H1 (cell line): ENCODE results near the gene MGRN1. TPM values are rescaled to one million over a fixed set of nuclear protein-coding genes. Genes with fewer than 3 reads are reported as not detected.

ENCODE experiments used
- CTCF ChIA-PET: fragments of 300-600 bp; sonication (Branson Sonifier 250); formaldehyde crosslinking; loops from one replicate; lab custom pipeline; 2021; ENCODE audit not compliant: partially characterized antibody; lab: Charles Lee
- POLR2A ChIA-PET: fragments of 300-600 bp; sonication (Branson Sonifier 250); formaldehyde crosslinking; loops from one replicate; lab custom pipeline; 2021; ENCODE audit warnings: inconsistent platforms; ENCODE audit not compliant: partially characterized antibody; lab: Charles Lee
- DNase-seq, 2 experiments: peaks; one replicate each; pipeline versions ENCODE4 v3.0.0 to v3.0.0-alpha.2; 2010 to 2022; ENCODE audit warnings: low spot score in 2 of 2, low read depth in 1 of 2, mixed read lengths in 1 of 2
- FAIRE-seq: peaks from 2 replicates; lab custom pipeline; 2011; peaks lifted over from hg19 to GRCh38; lab: Jason Lieb, UNC
- H2AFZ ChIP-seq: 2 replicates; pipeline ENCODE4 v1.8.1; 2012; ENCODE audit warnings: low read length, inconsistent platforms
- H2AK5ac ChIP-seq: 2 replicates; pipeline ENCODE4 v1.6.1; 2013; ENCODE audit warnings: low read depth, low read length
- H2BK120ac ChIP-seq: replicated peaks from 2 replicates; pipeline ENCODE3; 2013; ENCODE audit warnings: low read depth, low read length, inconsistent platforms
- H2BK12ac ChIP-seq: 2 replicates; pipeline ENCODE4 v1.6.1; 2013; ENCODE audit warnings: low read depth, low read length
- H2BK15ac ChIP-seq: 2 replicates; pipeline ENCODE4 v1.6.1; 2013; ENCODE audit warnings: low read length
- H2BK20ac ChIP-seq: 2 replicates; pipeline ENCODE4 v1.6.1; 2013; ENCODE audit warnings: low read length
- H2BK5ac ChIP-seq: 2 replicates; pipeline ENCODE4 v1.6.1; 2013; ENCODE audit warnings: low read depth, low read length
- H3K14ac ChIP-seq: 2 replicates; pipeline ENCODE4 v1.6.1; 2013; ENCODE audit warnings: inconsistent platforms; ENCODE audit not compliant: insufficient read length
- H3K18ac ChIP-seq: 2 replicates; pipeline ENCODE4 v1.6.1; 2013; ENCODE audit warnings: low read length; ENCODE audit errors: extremely low read depth
- H3K23ac ChIP-seq: 2 replicates; pipeline ENCODE4 v1.6.1; 2013; ENCODE audit warnings: inconsistent platforms; ENCODE audit not compliant: insufficient read length
- H3K23me2 ChIP-seq: 2 replicates; pipeline ENCODE4 v1.6.1; 2013; ENCODE audit warnings: low read depth, low read length
- H3K27ac ChIP-seq: 2 replicates; pipeline ENCODE4 v1.6.1; 2011; ENCODE audit warnings: low read depth, low read length, inconsistent platforms
- H3K27me3 ChIP-seq, 4 experiments: replicated peaks in 1 of 4; 1 replicate in 1 of 4; 2 replicates in 3 of 4; pipeline versions ENCODE4 v1.6.1 to v1.8.1; 2011 to 2013; ENCODE audit warnings: low read length in 3 of 4, mild to moderate bottlenecking in 3 of 4, inconsistent platforms in 2 of 4, mixed read lengths in 2 of 4, moderate library complexity in 1 of 4; ENCODE audit not compliant: control insufficient read depth in 3 of 4, insufficient read depth in 3 of 4; ENCODE audit errors: extremely low read depth in 1 of 4
- H3K36me3 ChIP-seq, 4 experiments: 2 replicates each; pipeline versions ENCODE4 v1.6.1 to v1.8.1; 2011 to 2013; ENCODE audit warnings: mild to moderate bottlenecking in 4 of 4, low read length in 3 of 4, moderate library complexity in 2 of 4, control low read depth in 1 of 4, inconsistent platforms in 1 of 4; ENCODE audit not compliant: insufficient read depth in 4 of 4, control insufficient read depth in 2 of 4
- H3K4ac ChIP-seq: replicated peaks from 2 replicates; pipeline ENCODE3; 2013; ENCODE audit warnings: low read length, low read depth, mixed read lengths, inconsistent platforms; ENCODE audit not compliant: insufficient read length
- H3K4me1 ChIP-seq, 4 experiments: replicated peaks in 1 of 4; 1 replicate in 1 of 4; 2 replicates in 3 of 4; pipeline versions ENCODE4 v1.6.1 to v1.8.1; 2011 to 2013; ENCODE audit warnings: low read length in 3 of 4, inconsistent platforms in 2 of 4, mixed read lengths in 1 of 4; ENCODE audit not compliant: insufficient read depth in 4 of 4, control insufficient read depth in 3 of 4
- H3K4me2 ChIP-seq, 2 experiments: 2 replicates each; pipeline versions ENCODE4 v1.6.1 to v1.8.1; 2011 to 2013; ENCODE audit warnings: low read depth in 2 of 2, low read length in 2 of 2, control low read depth in 1 of 2, inconsistent platforms in 1 of 2, mild to moderate bottlenecking in 1 of 2; ENCODE audit not compliant: insufficient read depth in 1 of 2
- H3K4me3 ChIP-seq, 4 experiments: fragments of 200-600, 300-600 bp in 1 of 4; sonication (generic), shearing (Covaris generic), sonication (Bioruptor Twin) in 1 of 4; 2 replicates each; pipeline versions ENCODE4 v1.5.1 to v1.8.1; 2011 to 2016; ENCODE audit warnings: low read length in 4 of 4, low read depth in 3 of 4, control low read depth in 2 of 4, inconsistent platforms in 2 of 4, mild to moderate bottlenecking in 2 of 4, mixed read lengths in 1 of 4, moderate library complexity in 1 of 4; ENCODE audit not compliant: insufficient read depth in 2 of 4; ENCODE audit errors: extremely low read depth in 1 of 4
- H3K56ac ChIP-seq: replicated peaks from 2 replicates; pipeline ENCODE3; 2013; ENCODE audit warnings: low read depth, mild to moderate bottlenecking, mixed read lengths, low read length, inconsistent platforms; ENCODE audit not compliant: insufficient read length
- H3K79me1 ChIP-seq: 2 replicates; pipeline ENCODE4 v1.6.1; 2013; ENCODE audit warnings: low read depth, low read length, control low read depth
- H3K79me2 ChIP-seq, 2 experiments: 2 replicates each; pipeline versions ENCODE4 v1.6.1 to v1.8.1; 2012 to 2013; ENCODE audit warnings: low read length in 2 of 2, mild to moderate bottlenecking in 2 of 2, inconsistent platforms in 1 of 2; ENCODE audit not compliant: insufficient read depth in 2 of 2, control insufficient read depth in 1 of 2
- H3K9ac ChIP-seq, 4 experiments: replicated peaks in 1 of 4; 1 replicate in 1 of 4; 2 replicates in 3 of 4; pipeline versions ENCODE4 v1.6.1 to v1.8.1; 2011 to 2013; ENCODE audit warnings: low read depth in 3 of 4, low read length in 3 of 4, control low read depth in 2 of 4, mild to moderate bottlenecking in 2 of 4, moderate library complexity in 2 of 4, inconsistent platforms in 1 of 4; ENCODE audit errors: extremely low read depth in 1 of 4
- H3K9me3 ChIP-seq, 2 experiments: 2 replicates each; pipeline versions ENCODE4 v1.6.1 to v1.8.1; 2012 to 2013; ENCODE audit warnings: mild to moderate bottlenecking in 2 of 2, moderate library complexity in 2 of 2, control low read depth in 1 of 2, inconsistent platforms in 1 of 2, low read depth in 1 of 2, low read length in 1 of 2, mixed read lengths in 1 of 2; ENCODE audit not compliant: insufficient read depth in 2 of 2
- H4K20me1 ChIP-seq, 2 experiments: replicated peaks in 1 of 2; 2 replicates each; pipeline versions ENCODE3 to v1.8.1; 2011 to 2013; ENCODE audit warnings: inconsistent platforms in 2 of 2, low read length in 2 of 2, mild to moderate bottlenecking in 1 of 2; ENCODE audit not compliant: insufficient read depth in 2 of 2, control insufficient read depth in 1 of 2
- H4K5ac ChIP-seq: 2 replicates; pipeline ENCODE4 v1.6.1; 2013; ENCODE audit warnings: low read length, low read depth, mixed read lengths, inconsistent platforms; ENCODE audit not compliant: insufficient read length
- H4K8ac ChIP-seq: 2 replicates; pipeline ENCODE4 v1.8.0; 2013; ENCODE audit warnings: mild to moderate bottlenecking, moderate library complexity, low read length, inconsistent platforms; ENCODE audit not compliant: insufficient read depth; ENCODE audit errors: extremely low read depth
- H4K91ac ChIP-seq: replicated peaks from 2 replicates; pipeline ENCODE3; 2013; ENCODE audit warnings: low read length, mixed read lengths, inconsistent platforms; ENCODE audit not compliant: insufficient read length
- ATF3 ChIP-seq: IDR thresholded peaks from 2 replicates; pipeline ENCODE4 v1.6.1; 2011; ENCODE audit warnings: low read depth, mild to moderate bottlenecking, low read length; ENCODE audit not compliant: insufficient read depth
- CHD1 ChIP-seq: IDR thresholded peaks from 2 replicates; pipeline ENCODE4 v1.6.1; 2012; ENCODE audit warnings: low read depth, low read length, improper control_type of control experiment
- CTCF ChIP-seq, 3 experiments: IDR thresholded peaks; 1 replicate in 2 of 3; 2 replicates in 1 of 3; pipeline versions ENCODE4 v1.5.1 to v1.6.1; 2011; ENCODE audit warnings: low read length in 3 of 3, mild to moderate bottlenecking in 3 of 3, inconsistent platforms in 2 of 3, low read depth in 1 of 3, moderate library complexity in 1 of 3; ENCODE audit not compliant: insufficient read depth in 1 of 3; ENCODE audit errors: control extremely low read depth in 1 of 3
- PHF8 ChIP-seq: fragments of 200-600 bp; sonication (generic); conservative IDR thresholded peaks from 2 replicates; pipeline ENCODE4 v1.7.1; 2012; ENCODE audit warnings: low read depth, mild to moderate bottlenecking, inconsistent platforms, low read length, moderate library complexity
- POU5F1 ChIP-seq: IDR thresholded peaks from 2 replicates; pipeline ENCODE4 v1.6.1; 2011; ENCODE audit warnings: low read depth, mild to moderate bottlenecking, low read length, moderate library complexity
- SIX5 ChIP-seq: IDR thresholded peaks from 2 replicates; pipeline ENCODE4 v1.6.1; 2011; ENCODE audit warnings: mild to moderate bottlenecking, low read depth, low read length
- USF2 ChIP-seq: IDR thresholded peaks from 2 replicates; pipeline ENCODE4 v1.6.1; 2011; ENCODE audit warnings: low read length, improper control_type of control experiment
- ZNF274 ChIP-seq: IDR thresholded peaks from 2 replicates; pipeline ENCODE4 v1.7.0; 2012; ENCODE audit warnings: low read length, borderline replicate concordance; ENCODE audit errors: extremely low read depth
- WGBS, 2 experiments: shearing (Covaris generic) in 1 of 2; methylation state at CpG; one replicate each; pipeline versions ENCODE4 v1.1.6 to v1.1.7; 2013 to 2015; ENCODE audit warnings: low lambda C conversion rate in 2 of 2, mixed read lengths in 2 of 2, inconsistent platforms in 1 of 2, low coverage in 1 of 2, missing lambda C conversion rate in 1 of 2; ENCODE audit not compliant: insufficient replicate concordance in 2 of 2, insufficient coverage in 1 of 2, insufficient read length in 1 of 2; ENCODE audit errors: extremely low coverage in 1 of 2, missing lambda C conversion rate in 1 of 2; 5-methylcytosine and 5-hydroxymethylcytosine counted together
- polyA plus RNA-seq, 7 experiments: library from polyadenylated mRNA; depleted of rRNA in 3 of 7; stranded (reverse) in 5 of 7; unstranded in 2 of 7; fragments of >200 nt in 5 of 7; fragments of 200-250 nt in 2 of 7; gene quantifications; 1 replicate in 5 of 7; 2 replicates in 1 of 7; 4 replicates in 1 of 7; pipeline versions ENCODE4 v1.2.1 to v1.2.3, GENCODE V29; 2011 to 2013; ENCODE audit warnings: missing spikeins in 2 of 7, mixed read lengths in 2 of 7
- total RNA-seq: library from RNA; stranded (reverse); fragmentation: NEBNext Ultra II Directional; extraction: Animal tissue kit (Norgen Biotek cat#: 25700); gene quantifications from 2 replicates; pipeline ENCODE4 v1.2.1, GENCODE V29; 2021

MGRN1 gene
- total and polyA plus RNA-seq, 2 of the 8 experiments (the other 6 are each of a cell fraction or from before 2014, with no cell fraction given): 15.0 to 82.3 TPM

GRCh38 chr16:4681471-4682083 is 57.0 kb downstream of the MGRN1 start:
- no peak for DNase-seq
- Histone ChIP-seq H3K9me3 (no peaks in the 10 kb centered on the region), H3K27ac (no peak overlapping the region), H4K20me1 (peaks cover 3 to 12% of the 10 kb centered on the region in 2 experiments), H4K91ac (no peak overlapping the region), H3K18ac (no peak overlapping the region), H3K36me3 (peaks cover 2 to 20% (median 5%) of the 10 kb centered on the region in 4 experiments; a peak in 5 of 8 replicates), H2BK120ac (no peak overlapping the region), H2BK15ac (no peak overlapping the region), H3K23ac (no peak overlapping the region), H2BK12ac (no peak overlapping the region), H4K8ac (no peak overlapping the region), H3K79me2 (no peaks in the 10 kb centered on the region), H3K23me2 (no peaks in the 10 kb centered on the region), H2AFZ (no peak overlapping the region), H3K79me1 (peaks cover 3% of the 10 kb centered on the region; the same call in 1 of the 2 replicates), H3K9ac (no peak overlapping the region), H2AK5ac (no peak overlapping the region), H3K4me2 (no peak overlapping the region), H3K14ac (no peak overlapping the region), H2BK20ac (no peak overlapping the region), H3K56ac (no peak overlapping the region), H4K5ac (no peak overlapping the region), H3K4ac (no peak overlapping the region), H3K4me1 (no peaks in the 10 kb centered on the region; a peak in 1 of 7 replicates), H3K4me3 (no peak overlapping the region), H2BK5ac (no peak overlapping the region), H3K27me3 (no peaks in the 10 kb centered on the region)
- POLR2A ChIA-PET: interaction anchor here (1.0 to 1.2 kb wide), 2 partner anchors 15 to 17 kb away, joined by 3 to 4 read pairs; no protein-coding TSS in a partner anchor
- FAIRE-seq: no peak
- 96% methylated on average over 39 of the region's 39 CpGs; no CpG with 5 or more reads in 1 of the 2 experiments for WGBS, 2 experiments
- CTCF ChIA-PET: interaction anchor here (0.9 to 2.7 kb wide), 11 partner anchors 10 to 191 kb away, joined by 3 to 18 read pairs (median 9); partner anchors contain the start of gene MGRN1
- no peak for TF ChIP-seq ATF3
- no peak for TF ChIP-seq ZNF274
- no peak for TF ChIP-seq USF2
- TF ChIP-seq CHD1: no peak
- TF ChIP-seq POU5F1: no peak
- no peak for TF ChIP-seq SIX5
- TF ChIP-seq CTCF (IDR thresholded peaks at IDR 0.05; ENCODE audit: control extremely low read depth in 1 of 3, insufficient read depth in 1 of 3, low read depth in 1 of 3, low read length in 3 of 3): no peak
- TF ChIP-seq PHF8: no peak
